A549 treated with Mapracorat at 1 μM for 4 hours (cell line): ENCODE data around the gene CNTNAP3B. TPM values are rescaled to one million over a fixed set of nuclear protein-coding genes. Genes with fewer than 3 reads are reported as not detected.

Source experiments
- total RNA-seq: library from RNA; stranded (reverse); fragments of 200-300 nt; extraction: Qiagen RNA extraction; gene quantifications from 5 replicates; pipeline ENCODE4 v1.2.3, GENCODE V29; 2022

Gene CNTNAP3B
- 12.4 to 17.5 TPM (median 14.8 TPM) in 5 replicates for total RNA-seq

DNA sequence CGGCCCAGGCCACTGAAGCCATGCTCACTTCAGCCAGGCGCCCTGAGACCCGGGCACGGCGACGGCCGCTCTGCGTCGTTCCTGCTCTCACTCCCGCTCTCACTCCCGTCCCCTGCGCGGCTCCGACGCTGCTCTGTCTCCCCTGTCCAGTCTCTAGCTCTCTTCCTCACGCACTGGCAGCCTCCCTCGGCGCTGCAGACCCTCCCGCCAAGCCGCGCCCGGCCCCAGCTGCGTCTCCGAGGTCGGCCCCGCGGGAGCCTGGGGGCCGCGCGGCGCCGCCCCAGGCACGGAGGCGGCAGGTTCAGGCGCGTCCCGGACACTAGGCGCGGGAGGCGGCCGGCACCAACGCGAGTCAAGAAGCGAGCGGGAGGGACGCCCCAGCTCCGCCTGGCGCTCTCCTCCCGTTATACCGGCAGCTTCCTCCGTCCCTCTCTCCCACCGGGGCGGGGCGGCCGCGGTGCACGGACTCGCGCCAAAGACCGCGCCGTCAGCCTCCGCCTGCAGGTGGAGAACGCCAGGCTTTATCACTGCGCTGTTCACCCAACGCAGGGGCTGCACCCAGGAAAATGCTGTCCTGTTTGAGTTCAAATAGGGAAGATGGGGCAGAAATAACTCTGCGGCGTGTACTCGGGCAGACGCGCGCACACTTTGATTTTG is at the start of gene CNTNAP3B:
Gene CNTNAP3B, minus strand, starts transcription at position 354 of the 657 bp plus-strand sequence. Its CDS starts 332 bp downstream, at position 22.

Other genes with a start within 250 kb of the CNTNAP3B start
- not detected in 5 replicates for gene SPATA31A6, start 54.2 kb upstream of the CNTNAP3B start, total RNA-seq